DOHH2 (cell line): ENCODE results near the gene GJC1.
"Not testable (repeated sequence)": the region's sequence is repeated elsewhere in the genome, so short reads cannot be mapped to it uniquely, and the experiment has no call there.

Experiments
- H3F3A ChIP-seq: fragments of 200-600 bp; sonication (generic), shearing (Covaris generic); 2 replicates; pipeline ENCODE4 v1.6.0; 2016; ENCODE audit warnings: antibody characterized with exemption, mild to moderate bottlenecking; ENCODE audit not compliant: control insufficient read depth, insufficient read depth
- H3K27ac ChIP-seq: fragments of 200-600 bp; sonication (generic); 2 replicates; pipeline ENCODE4 v1.5.1; 2014; ENCODE audit warnings: low read depth, mild to moderate bottlenecking, low read length, moderate library complexity
- H3K27me3 ChIP-seq: fragments of 200-600 bp; sonication (generic); 2 replicates; pipeline ENCODE4 v1.6.1; 2014; ENCODE audit warnings: mild to moderate bottlenecking, low read length, mixed read lengths; ENCODE audit not compliant: control insufficient read depth
- H3K36me3 ChIP-seq: fragments of 200-600 bp; sonication (generic); 2 replicates; pipeline ENCODE4 v1.6.1; 2014; ENCODE audit warnings: mild to moderate bottlenecking, low read length, moderate library complexity, mixed read lengths; ENCODE audit not compliant: control insufficient read depth
- H3K4me1 ChIP-seq: fragments of 200-600 bp; sonication (generic); 2 replicates; pipeline ENCODE4 v1.6.1; 2014; ENCODE audit warnings: mild to moderate bottlenecking, low read length, mixed read lengths; ENCODE audit not compliant: control insufficient read depth
- H3K4me2 ChIP-seq: fragments of 200-600 bp; sonication (generic); 2 replicates; pipeline ENCODE4 v1.6.0; 2014; ENCODE audit warnings: mild to moderate bottlenecking, low read length, moderate library complexity
- H3K4me3 ChIP-seq: fragments of 200-600 bp; sonication (generic); 2 replicates; pipeline ENCODE4 v1.5.1; 2014; ENCODE audit warnings: mild to moderate bottlenecking, low read length, mixed read lengths
- H3K79me2 ChIP-seq: fragments of 200-600 bp; sonication (generic); 2 replicates; pipeline ENCODE4 v1.6.1; 2014; ENCODE audit warnings: mild to moderate bottlenecking, low read length, mixed read lengths; ENCODE audit not compliant: control insufficient read depth
- H3K9me2 ChIP-seq: fragments of 200-600 bp; sonication (generic); replicated peaks from 2 replicates; pipeline ENCODE4 v1.6.1; 2014; ENCODE audit warnings: mild to moderate bottlenecking, low read length, mixed read lengths; ENCODE audit not compliant: control insufficient read depth
- H3K9me3 ChIP-seq: fragments of 200-600 bp; sonication (generic); 2 replicates; pipeline ENCODE4 v1.6.1; 2014; ENCODE audit warnings: antibody characterized with exemption, low read length, mixed read lengths; ENCODE audit not compliant: control insufficient read depth, insufficient read depth
- H4K20me1 ChIP-seq: fragments of 200-600 bp; sonication (generic); 2 replicates; pipeline ENCODE4 v1.6.0; 2014; ENCODE audit warnings: low read depth, mild to moderate bottlenecking, antibody characterized with exemption, low read length, moderate library complexity; ENCODE audit not compliant: control insufficient read depth, insufficient read depth
- CTCF ChIP-seq: fragments of 200-600 bp; sonication (generic); IDR thresholded peaks from one replicate; pipeline ENCODE4 v1.5.1; 2014; ENCODE audit warnings: antibody characterized with exemption, mild to moderate bottlenecking, low read depth, low read length; ENCODE audit not compliant: poor library complexity, severe bottlenecking
- EZH2phosphoT487 ChIP-seq: fragments of 200-600 bp; sonication (generic); IDR thresholded peaks from 2 replicates; pipeline ENCODE4 v1.6.1; 2017; ENCODE audit warnings: borderline replicate concordance, mild to moderate bottlenecking, antibody characterized with exemption, low read length, moderate library complexity, mixed read lengths

The GJC1 gene

GRCh38 chr17:44812263-44812662 is 17.8 kb downstream of the GJC1 start:
- Histone ChIP-seq H3K4me2 (no peak overlapping the region), H3F3A (no peaks in the 10 kb centered on the region), H3K36me3 (peaks cover 12% of the 10 kb centered on the region), H3K9me3 (no peaks in the 10 kb centered on the region), H3K27me3 (no peaks in the 10 kb centered on the region), H3K4me3 (no peak overlapping the region), H3K4me1 (no peaks in the 10 kb centered on the region), H3K79me2 (peaks cover 97% of the 10 kb centered on the region), H4K20me1 (peaks cover 8% of the 10 kb centered on the region; the same call in 1 of the 2 replicates), H3K9me2 (no peaks in the 10 kb centered on the region), H3K27ac (no peak overlapping the region)
- TF ChIP-seq CTCF = no peak
- TF ChIP-seq EZH2phosphoT487 = no peak

GRCh38 chr17:44808656-44809388 is 21.3 kb downstream of the GJC1 start:
- not testable (repeated sequence) for H3K27me3 ChIP-seq
- peaks cover 81% of the 10 kb centered on the region for H3K79me2 ChIP-seq

GRCh38 chr17:44808156-44808555 is 21.9 kb downstream of the GJC1 start:
- Histone ChIP-seq H4K20me1 (peaks cover 8% of the 10 kb centered on the region; the same call in 1 of the 2 replicates), H3F3A (no peaks in the 10 kb centered on the region)
- no peak for TF ChIP-seq EZH2phosphoT487
- no peak for TF ChIP-seq CTCF

More at GRCh38 chr17:44808656-44809388, 21.3 kb downstream of the GJC1 start:
- not testable (repeated sequence) for H3K4me1 ChIP-seq, H3K9me3 ChIP-seq, H3K9me2 ChIP-seq, H3K4me2 ChIP-seq, H3F3A ChIP-seq, H3K4me3 ChIP-seq, H3K27ac ChIP-seq, H4K20me1 ChIP-seq
- peaks cover 46% of the 10 kb centered on the region for H3K36me3 ChIP-seq

GRCh38 chr17:44807817-44808155 is 22.3 kb downstream of the GJC1 start:
- no peak for TF ChIP-seq EZH2phosphoT487
- Histone ChIP-seq H3K4me2 (no peak overlapping the region), H3K4me3 (no peak overlapping the region), H3K9me3 (no peaks in the 10 kb centered on the region), H4K20me1 (peaks cover 8% of the 10 kb centered on the region; the same call in 1 of the 2 replicates), H3K4me1 (no peaks in the 10 kb centered on the region), H3K27ac (no peak overlapping the region), H3K36me3 (peaks cover 56% of the 10 kb centered on the region), H3F3A (no peaks in the 10 kb centered on the region), H3K79me2 (peaks cover 73% of the 10 kb centered on the region), H3K27me3 (no peaks in the 10 kb centered on the region), H3K9me2 (no peaks in the 10 kb centered on the region)

More at GRCh38 chr17:44808156-44808555, 21.9 kb downstream of the GJC1 start:
- Histone ChIP-seq H3K4me1 (no peaks in the 10 kb centered on the region), H3K9me3 (no peaks in the 10 kb centered on the region), H3K27me3 (no peaks in the 10 kb centered on the region), H3K36me3 (peaks cover 53% of the 10 kb centered on the region), H3K27ac (no peak overlapping the region), H3K4me2 (no peak overlapping the region), H3K4me3 (no peak overlapping the region), H3K79me2 (peaks cover 76% of the 10 kb centered on the region), H3K9me2 (no peaks in the 10 kb centered on the region)
